AG09309 (cell line): ENCODE measurements around the gene PLA2G2A.

Experiments used
- DNase-seq: peaks from one replicate; pipeline ENCODE4 v3.0.0-alpha.2; 2010; ENCODE audit warnings: low read depth
- H3K4me3 ChIP-seq: 2 replicates; pipeline ENCODE4 v1.5.1; 2011; ENCODE audit warnings: mild to moderate bottlenecking, low read depth, low read length, moderate library complexity; ENCODE audit not compliant: control insufficient read depth
- CTCF ChIP-seq: IDR thresholded peaks from 2 replicates; pipeline ENCODE4 v1.5.1; 2011; ENCODE audit warnings: mild to moderate bottlenecking, low read depth, low read length, inconsistent platforms; ENCODE audit not compliant: insufficient read depth, control insufficient read depth; ENCODE audit errors: missing control alignments

The PLA2G2A gene

GRCh38 chr1:19963636-19964035, 15.8 kb downstream of the PLA2G2A start:
- DNase-seq, result no peak
- no peak overlapping the region for H3K4me3 ChIP-seq
- TF ChIP-seq CTCF, result no peak

GRCh38 chr1:19960591-19960990, 18.8 kb downstream of the PLA2G2A start:
- H3K4me3 ChIP-seq, result no peak overlapping the region
- TF ChIP-seq CTCF, result no peak
- DNase-seq, result no peak

DNA sequence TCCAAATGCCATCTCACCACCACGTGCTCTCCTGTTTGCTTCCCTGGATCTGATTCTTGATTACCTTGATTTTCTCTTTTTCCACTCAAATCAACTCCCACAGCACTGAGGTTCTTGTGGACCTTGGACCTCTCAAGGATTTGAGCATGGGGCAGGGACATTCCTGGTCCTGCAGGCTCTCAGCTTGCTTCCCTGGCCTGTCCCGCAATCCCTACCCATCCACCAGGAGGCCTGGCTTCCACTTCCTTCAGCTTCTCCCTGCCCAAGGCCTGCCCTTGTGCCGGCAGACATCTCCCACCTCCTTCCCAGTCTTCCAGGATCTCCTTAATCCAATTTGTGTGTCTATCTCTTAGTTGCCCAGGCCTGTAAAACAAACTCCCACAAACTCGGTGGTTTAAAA, 21.6 kb downstream of the PLA2G2A start:
- DNase-seq, result no peak
- H3K4me3 ChIP-seq, result no peak overlapping the region
- peak; percentile 18 for TF ChIP-seq CTCF

DNA sequence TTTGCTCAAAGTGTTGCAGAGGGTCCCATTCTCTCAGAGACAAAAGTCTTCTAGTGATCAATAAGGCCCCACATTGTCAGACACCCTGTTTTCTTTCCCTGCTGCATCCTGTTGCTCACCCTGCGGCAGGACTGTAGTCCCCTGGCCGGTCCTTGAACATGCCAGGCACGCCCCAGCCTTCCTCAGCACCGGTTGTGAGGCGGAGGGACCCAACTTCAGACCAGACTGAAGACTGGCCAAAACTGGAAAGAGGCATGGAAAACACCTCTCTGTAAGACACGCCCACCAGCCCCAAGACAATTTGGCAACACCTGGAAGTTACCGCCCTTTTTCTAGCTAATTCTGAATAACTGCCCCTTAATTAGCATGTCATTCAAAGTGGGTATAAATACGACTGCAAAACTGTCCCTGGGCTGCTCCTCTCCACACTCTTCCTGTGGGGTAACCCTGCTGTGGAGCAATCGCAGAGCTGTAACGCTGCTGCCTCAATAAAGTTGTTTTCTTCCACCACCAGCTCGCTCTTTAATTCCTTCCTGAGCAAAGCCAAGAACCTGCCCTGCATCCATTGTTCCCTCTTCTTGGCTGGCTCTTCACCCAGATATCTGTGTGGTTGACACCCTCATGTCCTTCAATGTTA, 23.8 kb downstream of the PLA2G2A start:
- DNase-seq, result no peak
- TF ChIP-seq CTCF, result no peak
- H3K4me3 ChIP-seq, result no peak overlapping the region

- no peak for DNase-seq
- TF ChIP-seq CTCF, result no peak
- H3K4me3 ChIP-seq, result no peak overlapping the region
These were observed 25.4 kb downstream of the PLA2G2A start for GRCh38 chr1:19954059-19954458.

GRCh38 chr1:19949016-19949415, 30.4 kb downstream of the PLA2G2A start:
- no peak overlapping the region for H3K4me3 ChIP-seq
- TF ChIP-seq CTCF, result no peak
- DNase-seq, result peak; percentile 44

DNA sequence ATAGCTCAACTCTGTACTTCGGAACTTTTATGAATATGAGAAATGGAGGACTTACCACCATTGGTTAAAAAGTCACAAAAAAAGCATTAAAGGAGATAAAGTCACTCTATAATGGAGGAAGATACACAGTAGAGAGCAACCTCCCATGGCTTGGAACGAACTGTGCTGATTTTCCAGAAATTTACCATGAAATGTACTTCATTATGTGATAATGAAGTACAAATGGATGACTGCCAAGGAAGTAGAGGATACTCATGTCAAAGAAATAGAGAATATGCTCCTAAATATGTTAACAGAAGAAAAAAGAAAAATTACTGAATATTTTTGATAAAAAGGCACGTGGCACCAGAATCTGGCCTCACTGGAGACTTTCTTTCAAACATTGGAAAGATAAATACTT, 32.4 kb downstream of the PLA2G2A start:
- no peak overlapping the region for H3K4me3 ChIP-seq
- DNase-seq, result no peak
- TF ChIP-seq CTCF, result no peak
